Vagina (tissue), 2 donors: Measurements from ENCODE around the gene FRK. TPM values are rescaled to one million over a fixed set of nuclear protein-coding genes. Genes with fewer than 3 reads are reported as not detected.

ENCODE experiments used
- DNase-seq, 2 donors: peaks; one replicate each; pipeline ENCODE4 v3.0.0-alpha.2; 2017; ENCODE audit errors: extremely low spot score in 2 of 2
- H3K27ac ChIP-seq: fragments of 200-600 bp; sonication (generic); one replicate; pipeline ENCODE4 v1.5.1; 2019
- H3K27me3 ChIP-seq: fragments of 200-600 bp; sonication (generic); one replicate; pipeline ENCODE4 v1.5.1; 2019
- H3K36me3 ChIP-seq, 2 donors: fragments of 200-600 bp; sonication (generic); one replicate each; pipeline ENCODE4 v1.5.1; 2017 to 2019
- H3K4me1 ChIP-seq: fragments of 200-600 bp; sonication (generic); one replicate; pipeline ENCODE4 v1.5.1; 2019
- H3K4me3 ChIP-seq, 2 donors: fragments of 200-600 bp; sonication (generic); 1 replicate in 1 of 2; 2 replicates in 1 of 2; pipeline ENCODE4 v1.5.1; 2016 to 2019
- H3K9me3 ChIP-seq: fragments of 200-600 bp; sonication (generic); one replicate; pipeline ENCODE4 v1.5.1; 2019
- CTCF ChIP-seq, 3 experiments: fragments of 450-650 bp in 2 of 3; fragments of 200-600 bp in 1 of 3; sonication (generic) in 1 of 3; IDR thresholded peaks; one replicate each; pipeline ENCODE4 v1.5.1; 2017 to 2019; ENCODE audit warnings: antibody characterized with exemption in 3 of 3, mild to moderate bottlenecking in 2 of 3, moderate library complexity in 2 of 3
- POLR2A ChIP-seq, 2 donors: fragments of 450-650 bp; IDR thresholded peaks; one replicate each; pipeline ENCODE4 v1.6.1; 2017; ENCODE audit warnings: antibody characterized with exemption in 2 of 2, mild to moderate bottlenecking in 2 of 2, moderate library complexity in 2 of 2
- POLR2AphosphoS5 ChIP-seq, 2 donors: sonication (generic); formaldehyde crosslinking; IDR thresholded peaks; one replicate each; pipeline ENCODE4 v1.9.0; 2017; ENCODE audit warnings: antibody characterized with exemption in 2 of 2, mild to moderate bottlenecking in 2 of 2, low read depth in 1 of 2; ENCODE audit not compliant: insufficient read depth in 1 of 2
- intact Hi-C: fragments of 100-400 bp; cut with DNase I; formaldehyde crosslinking; loops from one replicate; pipeline ENCODE4 v1.15.1; 2023
- total RNA-seq: library from RNA; depleted of rRNA; stranded (reverse); fragments of >200 nt; gene quantifications from one replicate; pipeline ENCODE4 v1.2.3, GENCODE V29; 2016

The FRK gene
- total RNA-seq, 1 donor from 2014 or later = 3.9 TPM

GRCh38 chr6:116004841-116005815 lies 55.6 kb downstream of the FRK start:
- H3K27me3 ChIP-seq = no peaks in the 10 kb centered on the region
- H3K27ac ChIP-seq = no peak overlapping the region
- intact Hi-C loops = no loop called here
- no peak for TF ChIP-seq CTCF (IDR thresholded peaks at IDR 0.05)
- H3K9me3 ChIP-seq = no peaks in the 10 kb centered on the region
- H3K4me3 ChIP-seq = no peak overlapping the region
- peaks cover 10% of the 10 kb centered on the region for H3K4me1 ChIP-seq
- DNase-seq = no peak
- no peaks in the 10 kb centered on the region for H3K36me3 ChIP-seq

- no peak for DNase-seq
- H3K27ac ChIP-seq = no peak overlapping the region
- H3K9me3 ChIP-seq = no peaks in the 10 kb centered on the region
- no peaks in the 10 kb centered on the region for H3K36me3 ChIP-seq
- H3K4me1 ChIP-seq = peaks cover 4% of the 10 kb centered on the region
- H3K27me3 ChIP-seq = no peaks in the 10 kb centered on the region
- H3K4me3 ChIP-seq = no peak overlapping the region
- intact Hi-C loops = no loop called here
- no peak for TF ChIP-seq POLR2AphosphoS5 (IDR thresholded peaks at IDR 0.05; ENCODE audit: insufficient read depth in 1 of 2, low read depth in 1 of 2)
- no peak for TF ChIP-seq CTCF (IDR thresholded peaks at IDR 0.05)
- TF ChIP-seq POLR2A (IDR thresholded peaks at IDR 0.05) = no peak
Measured at GRCh38 chr6:116003668-116004067, 57.0 kb downstream of the FRK start.

- H3K36me3 ChIP-seq = no peaks in the 10 kb centered on the region
- H3K9me3 ChIP-seq = no peaks in the 10 kb centered on the region
- intact Hi-C loops = no loop called here
- no peaks in the 10 kb centered on the region for H3K4me1 ChIP-seq
- TF ChIP-seq POLR2A (IDR thresholded peaks at IDR 0.05) = no peak
- no peak for TF ChIP-seq CTCF (IDR thresholded peaks at IDR 0.05)
- no peak for TF ChIP-seq POLR2AphosphoS5 (IDR thresholded peaks at IDR 0.05; ENCODE audit: insufficient read depth in 1 of 2, low read depth in 1 of 2)
- DNase-seq = no peak
- no peak overlapping the region for H3K27ac ChIP-seq
- no peak overlapping the region for H3K4me3 ChIP-seq
- no peaks in the 10 kb centered on the region for H3K27me3 ChIP-seq
Measured at GRCh38 chr6:116002756-116003155, 57.9 kb downstream of the FRK start.

- intact Hi-C loops = no loop called here
- no peaks in the 10 kb centered on the region for H3K27me3 ChIP-seq
- no peak for TF ChIP-seq POLR2AphosphoS5 (IDR thresholded peaks at IDR 0.05; ENCODE audit: insufficient read depth in 1 of 2, low read depth in 1 of 2)
- no peak for TF ChIP-seq POLR2A (IDR thresholded peaks at IDR 0.05)
- no peak for TF ChIP-seq CTCF (IDR thresholded peaks at IDR 0.05)
- DNase-seq = no peak
- H3K4me1 ChIP-seq = no peaks in the 10 kb centered on the region
- no peaks in the 10 kb centered on the region for H3K9me3 ChIP-seq
- no peaks in the 10 kb centered on the region for H3K36me3 ChIP-seq
- H3K4me3 ChIP-seq = no peak overlapping the region
- no peak overlapping the region for H3K27ac ChIP-seq
Measured at GRCh38 chr6:115999235-115999634, 61.5 kb downstream of the FRK start.

GRCh38 chr6:115997990-115998585 lies 62.6 kb downstream of the FRK start:
- Histone ChIP-seq H3K4me3 (no peak overlapping the region), H3K4me1 (no peaks in the 10 kb centered on the region), H3K27ac (no peak overlapping the region), H3K9me3 (no peaks in the 10 kb centered on the region), H3K36me3 (no peaks in the 10 kb centered on the region), H3K27me3 (no peaks in the 10 kb centered on the region)
- intact Hi-C loops = no loop called here
- no peak for DNase-seq
- no peak for TF ChIP-seq POLR2AphosphoS5 (IDR thresholded peaks at IDR 0.05; ENCODE audit: insufficient read depth in 1 of 2, low read depth in 1 of 2)
- no peak for TF ChIP-seq POLR2A (IDR thresholded peaks at IDR 0.05)
- TF ChIP-seq CTCF (IDR thresholded peaks at IDR 0.05) = no peak
